IPS-15b (cell line): ENCODE data around the gene SLC16A11.
"Not testable (repeated sequence)": the region's sequence is repeated elsewhere in the genome, so short reads cannot be mapped to it uniquely, and the experiment has no call there.

Experiments
- H3K27me3 ChIP-seq: one replicate; pipeline ENCODE4 v1.6.1; 2013; ENCODE audit warnings: low read length; ENCODE audit not compliant: control insufficient read depth, insufficient read depth
- H3K36me3 ChIP-seq: one replicate; pipeline ENCODE4 v1.6.1; 2013; ENCODE audit warnings: low read length; ENCODE audit not compliant: control insufficient read depth, insufficient read depth
- H3K4me1 ChIP-seq: one replicate; pipeline ENCODE4 v1.6.1; 2013; ENCODE audit warnings: mild to moderate bottlenecking, low read length; ENCODE audit not compliant: control insufficient read depth, insufficient read depth
- H3K4me3 ChIP-seq: one replicate; pipeline ENCODE4 v1.5.1; 2013; ENCODE audit warnings: low read depth, low read length
- H3K9ac ChIP-seq: one replicate; pipeline ENCODE4 v1.6.1; 2013; ENCODE audit warnings: low read depth, mild to moderate bottlenecking, low read length
- H3K9me3 ChIP-seq: one replicate; pipeline ENCODE4 v1.6.1; 2013; ENCODE audit warnings: mild to moderate bottlenecking, low read length; ENCODE audit not compliant: control insufficient read depth, insufficient read depth

The SLC16A11 gene

DNA sequence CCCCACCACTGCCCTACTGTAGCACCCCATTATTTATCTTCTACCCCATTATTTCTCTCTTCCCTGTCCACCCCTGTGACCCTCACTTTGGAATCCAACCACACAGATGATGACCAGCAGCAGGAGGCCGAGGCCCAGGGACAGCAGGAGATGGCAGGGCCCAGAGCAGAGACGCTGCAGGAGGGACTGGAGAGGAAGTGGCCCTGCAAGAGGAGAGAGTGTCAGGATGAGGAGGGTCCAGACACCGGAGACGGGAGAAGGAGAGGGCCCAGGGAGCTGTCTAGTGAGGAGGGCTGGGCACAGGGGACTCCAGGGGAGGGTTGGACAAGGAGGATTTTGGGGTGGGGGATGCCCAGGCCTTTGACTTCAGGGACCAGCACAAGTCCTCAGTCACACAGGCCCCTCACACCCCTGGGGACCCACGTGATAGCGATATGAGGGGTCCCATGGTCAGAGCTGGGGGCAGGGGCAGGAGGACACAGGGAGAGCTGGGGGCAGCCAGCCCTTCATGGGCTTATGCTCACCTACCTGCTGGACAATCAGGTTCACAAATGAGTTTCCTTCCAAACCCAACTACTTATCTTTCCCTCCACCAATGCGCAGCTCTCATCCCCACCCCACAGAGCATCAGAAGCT, 34.1 kb upstream of the SLC16A11 start:
- Histone ChIP-seq H3K9ac (no peak overlapping the region), H3K27me3 (no peaks in the 10 kb centered on the region), H3K36me3 (no peaks in the 10 kb centered on the region), H3K4me3 (no peak overlapping the region), H3K4me1 (no peaks in the 10 kb centered on the region), H3K9me3 (no peaks in the 10 kb centered on the region)

DNA sequence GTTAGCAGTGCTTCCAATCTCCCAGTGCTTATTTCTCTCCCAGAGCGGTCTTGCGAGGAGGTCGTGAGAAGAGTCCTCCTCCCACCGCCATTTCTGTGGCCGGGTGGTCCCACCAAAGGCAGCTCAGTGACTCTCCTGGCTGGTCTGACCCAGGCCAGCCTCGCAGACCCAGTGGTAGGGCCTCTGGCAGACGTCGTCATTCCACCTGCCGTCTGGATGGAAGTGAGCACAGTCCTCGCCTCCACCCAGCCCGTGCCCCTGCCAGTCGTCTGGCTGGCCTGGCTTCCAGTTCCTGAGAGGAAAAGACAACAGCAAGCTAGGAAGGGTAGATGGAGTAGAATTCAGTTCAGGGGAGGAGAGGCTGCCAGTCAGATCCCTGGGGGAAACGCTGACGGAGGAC, 31.0 kb upstream of the SLC16A11 start:
- H3K36me3 ChIP-seq, result no peaks in the 10 kb centered on the region
- H3K9ac ChIP-seq, result no peak overlapping the region
- H3K27me3 ChIP-seq, result peaks cover 3% of the 10 kb centered on the region
- no peaks in the 10 kb centered on the region for H3K9me3 ChIP-seq
- no peak overlapping the region for H3K4me3 ChIP-seq
- H3K4me1 ChIP-seq, result no peaks in the 10 kb centered on the region

DNA sequence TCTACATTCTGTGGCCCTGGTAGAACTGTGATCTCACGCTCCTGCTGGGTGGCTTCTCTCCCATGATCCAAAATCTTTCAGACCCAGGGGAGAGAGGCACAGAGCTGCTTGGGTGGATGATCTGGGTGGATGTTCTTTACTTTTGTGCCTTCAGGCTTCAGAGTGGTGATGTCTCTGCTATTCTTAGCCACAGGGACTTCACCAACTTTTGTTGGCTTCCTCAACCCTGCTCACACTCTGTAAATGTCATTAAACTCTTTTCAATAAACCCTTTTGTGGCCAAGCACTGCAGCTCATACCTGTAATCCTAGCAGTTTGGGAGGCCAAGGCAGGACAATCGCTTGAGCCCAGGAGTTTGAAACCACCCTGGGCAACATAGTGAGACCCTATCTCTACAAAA, 28.5 kb upstream of the SLC16A11 start:
- H3K27me3 ChIP-seq, result peaks cover 3% of the 10 kb centered on the region
- no peaks in the 10 kb centered on the region for H3K36me3 ChIP-seq
- H3K9me3 ChIP-seq, result peaks cover 4% of the 10 kb centered on the region
- no peak overlapping the region for H3K4me3 ChIP-seq
- H3K9ac ChIP-seq, result no peak overlapping the region
- H3K4me1 ChIP-seq, result no peaks in the 10 kb centered on the region

DNA sequence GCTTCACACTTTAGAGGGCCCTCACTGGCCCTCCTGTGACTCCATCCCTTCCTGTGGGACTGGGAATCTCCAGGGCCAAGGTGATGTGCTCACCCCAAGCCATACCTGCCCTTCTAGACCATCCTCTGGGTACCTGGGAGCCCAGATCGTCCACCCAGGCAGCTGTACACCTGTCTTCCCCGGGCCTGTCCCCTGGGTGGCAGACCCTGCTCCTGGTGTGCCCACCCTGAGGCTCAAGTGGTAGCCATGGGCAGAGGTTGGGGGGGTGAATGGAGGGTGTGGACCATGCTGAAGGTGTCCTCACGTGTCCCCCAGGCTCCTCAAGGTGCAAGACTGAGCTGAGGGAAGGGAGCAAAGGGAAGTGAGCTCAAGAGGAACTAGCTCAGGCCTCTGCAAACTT, 26.8 kb upstream of the SLC16A11 start:
- peaks cover 4% of the 10 kb centered on the region for H3K9me3 ChIP-seq
- H3K9ac ChIP-seq, result no peak overlapping the region
- no peaks in the 10 kb centered on the region for H3K36me3 ChIP-seq
- H3K4me1 ChIP-seq, result no peaks in the 10 kb centered on the region
- no peak overlapping the region for H3K4me3 ChIP-seq
- H3K27me3 ChIP-seq, result peaks cover 3% of the 10 kb centered on the region

DNA sequence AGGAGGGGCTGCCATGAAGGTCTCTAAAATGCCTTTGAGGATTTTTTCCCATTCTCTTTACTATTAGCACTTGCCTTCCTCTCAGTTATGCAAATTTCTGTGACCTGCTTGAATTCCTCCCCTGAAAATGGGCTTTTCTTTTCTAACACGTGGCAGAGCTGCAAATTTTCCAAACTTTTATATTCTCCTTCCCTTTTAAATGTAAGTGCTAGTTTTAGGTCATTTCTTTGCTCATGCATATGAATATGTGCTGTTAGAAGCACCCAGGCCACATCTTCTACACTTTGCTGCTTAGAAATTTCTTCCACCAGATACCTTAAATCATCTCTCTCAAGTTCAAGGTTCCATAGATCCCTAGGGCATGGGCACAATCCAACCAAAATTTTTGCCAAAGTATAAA, 24.4 kb upstream of the SLC16A11 start:
- no peaks in the 10 kb centered on the region for H3K36me3 ChIP-seq
- H3K4me1 ChIP-seq, result no peaks in the 10 kb centered on the region
- peaks cover 4% of the 10 kb centered on the region for H3K9me3 ChIP-seq
- no peak overlapping the region for H3K9ac ChIP-seq
- peaks cover 5% of the 10 kb centered on the region for H3K27me3 ChIP-seq
- no peak overlapping the region for H3K4me3 ChIP-seq

DNA sequence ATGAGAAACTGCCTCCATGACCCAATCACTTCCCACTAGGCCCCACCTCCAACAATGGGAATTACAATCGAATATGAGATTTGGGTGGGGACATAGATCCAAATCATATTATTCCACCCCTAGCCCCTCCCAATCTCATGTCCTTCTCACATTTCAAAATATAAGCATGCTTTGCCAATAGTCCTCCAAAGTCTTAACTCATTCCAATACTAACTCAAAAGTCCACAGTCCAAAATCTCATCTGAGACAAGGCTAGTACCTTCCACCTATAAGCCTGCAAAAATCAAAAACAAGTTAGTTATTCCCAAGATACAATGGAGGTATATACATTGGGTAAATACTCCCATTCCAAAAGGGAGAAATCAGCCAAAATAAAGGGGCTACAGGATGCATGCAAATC, 23.3 kb upstream of the SLC16A11 start:
- Histone ChIP-seq H3K27me3 (peaks cover 5% of the 10 kb centered on the region), H3K4me3 (no peak overlapping the region), H3K36me3 (no peaks in the 10 kb centered on the region), H3K9me3 (peaks cover 4% of the 10 kb centered on the region), H3K9ac (no peak overlapping the region), H3K4me1 (no peaks in the 10 kb centered on the region)

- no peak overlapping the region for H3K9ac ChIP-seq
- H3K4me1 ChIP-seq, result no peaks in the 10 kb centered on the region
- peaks cover 4% of the 10 kb centered on the region for H3K9me3 ChIP-seq
- H3K36me3 ChIP-seq, result no peaks in the 10 kb centered on the region
- H3K27me3 ChIP-seq, result peaks cover 2% of the 10 kb centered on the region
- no peak overlapping the region for H3K4me3 ChIP-seq
These were observed 20.4 kb upstream of the SLC16A11 start for GRCh38 chr17:7064261-7064660.

- Histone ChIP-seq H3K9ac (no peak overlapping the region), H3K9me3 (peaks cover 4% of the 10 kb centered on the region), H3K27me3 (peaks cover 2% of the 10 kb centered on the region)
These were observed 19.7 kb upstream of the SLC16A11 start for GRCh38 chr17:7063518-7064094.

DNA sequence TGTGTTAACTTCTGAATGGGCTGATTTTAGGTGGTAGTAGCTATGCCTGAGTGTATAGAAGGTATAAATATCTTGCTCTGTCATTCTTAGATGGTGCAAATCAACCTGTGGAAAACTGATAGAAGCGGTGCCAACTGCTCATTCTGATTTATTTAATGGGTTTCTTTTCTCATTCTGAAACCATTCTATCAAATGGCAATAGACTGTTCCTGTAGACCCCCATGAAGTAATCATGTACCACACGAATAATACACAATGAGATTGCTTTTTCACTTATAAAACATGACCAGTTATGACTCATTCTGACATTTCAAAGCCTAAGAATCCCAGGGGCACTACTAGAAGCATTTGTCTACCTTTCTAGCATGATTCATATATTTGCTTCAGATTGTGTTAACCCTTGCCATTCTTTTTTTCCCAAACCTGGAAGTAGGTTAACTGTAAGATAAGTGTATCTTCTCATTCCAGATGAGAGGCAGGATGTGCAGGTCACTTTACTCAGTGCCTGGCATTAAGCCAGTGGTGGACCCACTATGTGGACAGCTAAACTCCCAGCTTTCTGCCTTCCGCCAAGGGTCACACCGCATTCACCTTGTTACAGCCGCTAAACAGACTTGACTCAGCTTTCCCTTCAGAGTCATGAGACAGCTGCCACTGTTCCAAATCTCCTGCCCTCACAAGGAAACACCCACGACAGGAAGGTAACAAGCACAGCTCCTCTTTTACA, 16.4 kb upstream of the SLC16A11 start:
- H3K4me3 ChIP-seq, result no peak overlapping the region
- H3K9ac ChIP-seq, result no peak overlapping the region
- peaks cover 2% of the 10 kb centered on the region for H3K27me3 ChIP-seq
- no peaks in the 10 kb centered on the region for H3K9me3 ChIP-seq
- no peaks in the 10 kb centered on the region for H3K36me3 ChIP-seq
- no peaks in the 10 kb centered on the region for H3K4me1 ChIP-seq

More at GRCh38 chr17:7063518-7064094, 19.7 kb upstream of the SLC16A11 start:
- H3K36me3 ChIP-seq, result no peaks in the 10 kb centered on the region
- no peak overlapping the region for H3K4me3 ChIP-seq
- H3K4me1 ChIP-seq, result no peaks in the 10 kb centered on the region

DNA sequence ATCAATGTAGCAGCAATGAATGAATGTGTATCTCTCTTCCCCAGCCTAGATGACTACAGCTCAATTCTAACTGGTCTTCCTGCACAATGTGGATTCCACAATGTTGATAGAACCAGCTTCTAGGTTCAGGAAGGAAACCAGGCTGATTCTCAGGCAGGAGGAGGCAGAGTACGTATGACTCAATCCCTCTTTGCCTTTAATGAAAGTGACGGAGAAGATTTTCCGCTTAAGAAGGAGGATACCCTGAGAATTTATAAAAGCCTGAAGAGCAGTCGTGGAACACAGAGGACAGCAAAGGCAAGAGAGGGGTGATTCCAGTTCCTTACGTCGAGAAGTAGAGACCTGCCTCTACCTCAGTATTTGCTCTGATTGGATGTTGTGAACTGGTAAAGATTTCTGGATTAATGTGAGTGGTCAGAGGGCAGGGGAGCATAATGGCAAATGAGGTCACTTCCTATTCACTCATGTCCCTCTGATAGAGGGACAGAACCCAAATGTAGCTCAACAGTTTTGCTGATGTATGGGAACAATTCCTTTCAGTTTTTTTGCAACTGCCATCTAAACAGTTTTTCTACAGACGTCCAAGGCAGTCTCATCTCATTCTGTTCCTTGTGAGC, 15.0 kb upstream of the SLC16A11 start:
- Histone ChIP-seq H3K4me3 (no peak overlapping the region), H3K36me3 (no peaks in the 10 kb centered on the region), H3K9ac (no peak overlapping the region), H3K4me1 (no peaks in the 10 kb centered on the region), H3K27me3 (no peaks in the 10 kb centered on the region), H3K9me3 (no peaks in the 10 kb centered on the region)

DNA sequence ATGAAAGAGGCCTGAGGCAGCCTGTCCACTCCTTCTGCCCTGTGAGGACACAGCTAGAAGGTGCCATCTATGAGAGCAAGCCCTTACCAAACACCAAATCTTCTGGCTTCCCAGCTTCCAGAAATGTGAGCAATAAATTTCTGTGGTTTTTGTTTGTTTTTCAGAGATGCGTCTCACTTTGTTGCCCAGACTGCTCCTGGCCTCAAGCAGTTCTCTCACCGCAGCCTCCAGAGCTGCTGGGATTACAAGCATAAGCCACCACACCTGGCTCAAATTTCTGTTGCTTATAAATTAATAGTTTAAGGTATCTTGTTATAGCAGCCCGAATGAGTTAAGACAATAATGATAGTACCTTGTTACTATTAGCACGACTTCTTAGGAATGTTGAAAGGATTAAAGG, 12.5 kb upstream of the SLC16A11 start:
- Histone ChIP-seq H3K9me3 (no peaks in the 10 kb centered on the region), H3K4me1 (no peaks in the 10 kb centered on the region), H3K9ac (no peak overlapping the region)

GRCh38 chr17:7050583-7050982, 6.7 kb upstream of the SLC16A11 start:
- not testable (repeated sequence) for H3K27me3 ChIP-seq, H3K4me1 ChIP-seq, H3K9ac ChIP-seq, H3K9me3 ChIP-seq, H3K36me3 ChIP-seq, H3K4me3 ChIP-seq

More for the DNA sequence above, 12.5 kb upstream of the SLC16A11 start:
- Histone ChIP-seq H3K27me3 (no peaks in the 10 kb centered on the region), H3K4me3 (no peak overlapping the region), H3K36me3 (no peaks in the 10 kb centered on the region)
